HEK293 (cell line): ENCODE results near the gene PTPRA.
"Not testable (repeated sequence)": the region's sequence is repeated elsewhere in the genome, so short reads cannot be mapped to it uniquely, and the experiment has no call there.

Experiments
- CTCF ChIA-PET: fragments of 350-600 bp; formaldehyde crosslinking; extraction: SDS; loops from one replicate; lab custom pipeline; 2021; ENCODE audit warnings: antibody characterized with exemption; lab: Yijun Ruan, JAX
- POLR2A ChIA-PET: fragments of 300-600 bp; formaldehyde crosslinking; extraction: SDS; loops from one replicate; lab custom pipeline; 2020; ENCODE audit warnings: antibody characterized with exemption, inconsistent platforms; lab: Yijun Ruan, JAX
- H3K27ac ChIP-seq: fragments of 200-500 bp; sonication (Bioruptor generic); 2 replicates; pipeline ENCODE4 v1.5.1; 2014; ENCODE audit warnings: low read depth, low read length, control low read depth, inconsistent platforms; ENCODE audit errors: extremely low read depth
- H3K36me3 ChIP-seq, 2 experiments: fragments of 200-500 bp in 1 of 2; sonication (Bioruptor generic) in 1 of 2; 1 replicate in 1 of 2; 2 replicates in 1 of 2; pipeline ENCODE4 v1.5.1; 2014 to 2017; ENCODE audit warnings: inconsistent platforms in 2 of 2, low read length in 2 of 2; ENCODE audit not compliant: control insufficient read depth in 2 of 2, insufficient read depth in 1 of 2
- H3K4me1 ChIP-seq: fragments of 200-500 bp; sonication (Bioruptor generic); 2 replicates; pipeline ENCODE4 v1.5.1; 2014; ENCODE audit warnings: mild to moderate bottlenecking, low read length, inconsistent platforms; ENCODE audit not compliant: control insufficient read depth, insufficient read depth
- H3K4me3 ChIP-seq: 2 replicates; pipeline ENCODE4 v1.5.1; 2011; ENCODE audit warnings: low read depth, mild to moderate bottlenecking, control low read depth, low read length, moderate library complexity
- H3K9me3 ChIP-seq: fragments of 200-500 bp; sonication (Bioruptor generic); 2 replicates; pipeline ENCODE4 v1.5.1; 2014; ENCODE audit warnings: low read depth, low read length, inconsistent platforms; ENCODE audit not compliant: control insufficient read depth, insufficient read depth
- GLIS2 ChIP-seq: fragments of 450-650 bp; formaldehyde crosslinking; IDR thresholded peaks from 2 replicates; pipeline ENCODE4 v1.5.1; 2016; ENCODE audit warnings: missing biosample characterization, missing genetic modification characterization
- PRDM6 ChIP-seq: fragments of 450-650 bp; formaldehyde crosslinking; IDR thresholded peaks from 2 replicates; pipeline ENCODE4 v1.5.1; 2017; ENCODE audit warnings: missing biosample characterization, missing genetic modification characterization
- TSHZ1 ChIP-seq: fragments of 450-650 bp; formaldehyde crosslinking; IDR thresholded peaks from 2 replicates; pipeline ENCODE4 v1.5.1; 2016; ENCODE audit warnings: missing biosample characterization, missing genetic modification characterization, borderline replicate concordance
- ZNF10 ChIP-seq: fragments of 450-650 bp; formaldehyde crosslinking; IDR thresholded peaks from 2 replicates; pipeline ENCODE4 v1.5.1; 2017; ENCODE audit warnings: missing biosample characterization, missing genetic modification characterization
- ZNF148 ChIP-seq: fragments of 450-650 bp; formaldehyde crosslinking; IDR thresholded peaks from 2 replicates; pipeline ENCODE4 v1.5.0; 2017; ENCODE audit warnings: missing biosample characterization, missing genetic modification characterization, borderline replicate concordance
- ZNF19 ChIP-seq: fragments of 450-650 bp; formaldehyde crosslinking; IDR thresholded peaks from 2 replicates; pipeline ENCODE4; 2016; ENCODE audit warnings: missing biosample characterization, missing genetic modification characterization, low read depth
- ZNF302 ChIP-seq: fragments of 450-650 bp; formaldehyde crosslinking; IDR thresholded peaks from 2 replicates; pipeline ENCODE4 v1.5.1; 2016; ENCODE audit warnings: missing biosample characterization, missing genetic modification characterization, low read depth
- ZNF48 ChIP-seq: fragments of 450-650 bp; formaldehyde crosslinking; IDR thresholded peaks from 2 replicates; pipeline ENCODE4 v1.5.1; 2016; ENCODE audit warnings: missing biosample characterization, missing genetic modification characterization
- ZNF514 ChIP-seq: fragments of 450-650 bp; formaldehyde crosslinking; IDR thresholded peaks from 2 replicates; pipeline ENCODE4 v1.5.1; 2016; ENCODE audit warnings: missing biosample characterization, missing genetic modification characterization
- ZNF561 ChIP-seq: fragments of 450-650 bp; IDR thresholded peaks from 2 replicates; pipeline ENCODE4 v1.5.1; 2018; ENCODE audit warnings: missing biosample characterization, missing genetic modification characterization, borderline replicate concordance
- ZNF600 ChIP-seq: fragments of 450-650 bp; formaldehyde crosslinking; IDR thresholded peaks from 2 replicates; pipeline ENCODE4 v1.5.1; 2016; ENCODE audit warnings: missing biosample characterization, missing genetic modification characterization
- ZNF692 ChIP-seq: fragments of 450-650 bp; formaldehyde crosslinking; IDR thresholded peaks from 2 replicates; pipeline ENCODE4 v1.5.1; 2016; ENCODE audit warnings: missing biosample characterization, missing genetic modification characterization
- ZNF701 ChIP-seq: fragments of 450-650 bp; formaldehyde crosslinking; IDR thresholded peaks from 2 replicates; pipeline ENCODE4 v1.5.1; 2016; ENCODE audit warnings: missing biosample characterization, missing genetic modification characterization
- ZNF843 ChIP-seq: fragments of 450-650 bp; formaldehyde crosslinking; IDR thresholded peaks from 2 replicates; pipeline ENCODE4 v1.5.1; 2016; ENCODE audit warnings: missing biosample characterization, missing genetic modification characterization

The PTPRA gene

GRCh38 chr20:3072530-3073250 is 199.4 kb downstream of the PTPRA start:
- Histone ChIP-seq H3K36me3 (no peaks in the 10 kb centered on the region), H3K9me3 (no peaks in the 10 kb centered on the region), H3K27ac (no peak overlapping the region), H3K4me3 (no peak overlapping the region), H3K4me1 (no peaks in the 10 kb centered on the region)
- TF ChIP-seq ZNF148 (tag by site-specific recombination) (no peak), ZNF843 (tag by site-specific recombination) (no peak), ZNF600 (tag by site-specific recombination) (no peak), ZNF302 (tag by site-specific recombination) (no peak), PRDM6 (tag by site-specific recombination) (no peak), ZNF10 (tag by site-specific recombination) (no peak), ZNF561 (tag by site-specific recombination) (no peak), ZNF701 (tag by site-specific recombination) (no peak), ZNF19 (tag by site-specific recombination) (no peak), ZNF692 (no peak), ZNF48 (no peak), GLIS2 (tag by site-specific recombination) (no peak), ZNF514 (tag by site-specific recombination) (no peak), TSHZ1 (tag by site-specific recombination) (no peak)
- ChIA-PET CTCF (interaction anchor here (1.1 to 1.9 kb wide), 2 partner anchors 19 to 42 kb away, joined by 3 to 11 read pairs; no protein-coding TSS in a partner anchor), POLR2A (interaction anchor here (0.6 to 0.7 kb wide), 2 partner anchors 24 to 244 kb away, joined by 4 to 5 read pairs; no protein-coding TSS in a partner anchor)

GRCh38 chr20:3073251-3073643 is 200.0 kb downstream of the PTPRA start:
- not testable (repeated sequence) for H3K27ac ChIP-seq, H3K4me1 ChIP-seq, H3K36me3 ChIP-seq, H3K9me3 ChIP-seq, H3K4me3 ChIP-seq
- POLR2A ChIA-PET: interaction anchor here (0.6 to 0.7 kb wide), 2 partner anchors 24 to 243 kb away, joined by 4 to 5 read pairs; no protein-coding TSS in a partner anchor
- CTCF ChIA-PET: interaction anchor here (0.7 to 1.9 kb wide), 3 partner anchors 20 to 634 kb away, joined by 3 to 11 read pairs (median 3); no protein-coding TSS in a partner anchor
